Astrocyte (in vitro differentiated cells and primary cell): ENCODE data around the gene SLC9C1. TPM values are rescaled to one million over a fixed set of nuclear protein-coding genes. Genes with fewer than 3 reads are reported as not detected.

Experiments
- DNase-seq: peaks from one replicate; pipeline ENCODE4 v3.0.0-alpha.2; 2010; ENCODE audit warnings: low read depth
- FAIRE-seq: peaks from 2 replicates; lab custom pipeline; 2011; peaks lifted over from hg19 to GRCh38; lab: Jason Lieb, UNC
- H2AFZ ChIP-seq: 2 replicates; pipeline ENCODE4 v1.6.0; 2012; ENCODE audit warnings: low read depth, low read length, inconsistent platforms
- H3K27ac ChIP-seq: 2 replicates; pipeline ENCODE4 v1.5.1; 2011; ENCODE audit warnings: low read depth, low read length, inconsistent platforms
- H3K27me3 ChIP-seq: 2 replicates; pipeline ENCODE4 v1.6.0; 2011; ENCODE audit warnings: low read length, inconsistent platforms; ENCODE audit not compliant: insufficient read depth
- H3K36me3 ChIP-seq: 2 replicates; pipeline ENCODE4 v1.5.1; 2011; ENCODE audit warnings: low read length, inconsistent platforms; ENCODE audit not compliant: insufficient read depth
- H3K4me1 ChIP-seq: 2 replicates; pipeline ENCODE4 v1.5.1; 2011; ENCODE audit warnings: low read length, inconsistent platforms; ENCODE audit not compliant: insufficient read depth
- H3K4me2 ChIP-seq: 2 replicates; pipeline ENCODE4 v1.6.0; 2012; ENCODE audit warnings: low read length, inconsistent platforms
- H3K4me3 ChIP-seq: 2 replicates; pipeline ENCODE4 v1.5.1; 2011; ENCODE audit warnings: low read depth, mild to moderate bottlenecking, low read length, inconsistent platforms; ENCODE audit not compliant: insufficient read depth
- H3K79me2 ChIP-seq: 2 replicates; pipeline ENCODE4 v1.6.0; 2012; ENCODE audit warnings: mild to moderate bottlenecking, low read length, inconsistent platforms; ENCODE audit not compliant: insufficient read depth
- H3K9ac ChIP-seq: 2 replicates; pipeline ENCODE4 v1.6.0; 2012; ENCODE audit warnings: mild to moderate bottlenecking, low read length, inconsistent platforms
- H3K9me3 ChIP-seq: 2 replicates; pipeline ENCODE4 v1.5.1; 2012; ENCODE audit warnings: low read depth, mild to moderate bottlenecking, low read length, inconsistent platforms; ENCODE audit not compliant: insufficient read depth
- H4K20me1 ChIP-seq: 2 replicates; pipeline ENCODE4 v1.6.0; 2012; ENCODE audit warnings: low read length, inconsistent platforms; ENCODE audit not compliant: insufficient read depth
- H3K27ac Mint-ChIP-seq: one replicate; pipeline ENCODE4 v1.8.0; 2021; ENCODE audit warnings: mild to moderate bottlenecking, mixed read lengths; ENCODE audit not compliant: unreplicated experiment
- H3K27me3 Mint-ChIP-seq: one replicate; pipeline ENCODE4 v1.8.0; 2021; ENCODE audit warnings: low read depth, mixed read lengths; ENCODE audit not compliant: unreplicated experiment
- H3K36me3 Mint-ChIP-seq: one replicate; pipeline ENCODE4 v1.8.0; 2021; ENCODE audit warnings: low read depth, mixed read lengths; ENCODE audit not compliant: unreplicated experiment
- H3K4me1 Mint-ChIP-seq: one replicate; pipeline ENCODE4 v1.8.0; 2021; ENCODE audit warnings: low read depth, mixed read lengths; ENCODE audit not compliant: unreplicated experiment
- H3K4me3 Mint-ChIP-seq: one replicate; pipeline ENCODE4 v1.8.0; 2021; ENCODE audit warnings: mild to moderate bottlenecking, moderate library complexity, mixed read lengths; ENCODE audit not compliant: unreplicated experiment
- H3K9me3 Mint-ChIP-seq: one replicate; pipeline ENCODE4 v1.8.0; 2021; ENCODE audit warnings: mild to moderate bottlenecking, mixed read lengths; ENCODE audit not compliant: unreplicated experiment
- CTCF ChIP-seq: IDR thresholded peaks from 2 replicates; pipeline ENCODE4 v1.5.1; 2011; ENCODE audit warnings: low read depth, mild to moderate bottlenecking, inconsistent platforms, low read length, moderate library complexity; ENCODE audit not compliant: insufficient read depth
- EZH2 ChIP-seq: IDR thresholded peaks from 2 replicates; pipeline ENCODE4 v1.6.1; 2012; ENCODE audit warnings: mild to moderate bottlenecking, low read length, inconsistent platforms; ENCODE audit not compliant: insufficient read depth
- total RNA-seq: library from RNA; stranded (reverse); gene quantifications from 2 replicates; pipeline ENCODE4 v1.2.1, GENCODE V29; 2021

The SLC9C1 gene
- total RNA-seq, 1 donor from 2014 or later = not detected

GRCh38 chr3:112247900-112248299, 46.1 kb downstream of the SLC9C1 start:
- no peaks in the 10 kb centered on the region for H3K9me3 ChIP-seq
- H2AFZ ChIP-seq = no peak overlapping the region
- no peak overlapping the region for H3K4me3 Mint-ChIP-seq
- TF ChIP-seq EZH2 = no peak
- no peak for TF ChIP-seq CTCF
- H3K4me2 ChIP-seq = no peak overlapping the region
- no peaks in the 10 kb centered on the region for H3K36me3 ChIP-seq
- H3K9me3 Mint-ChIP-seq = no peaks in the 10 kb centered on the region
- no peaks in the 10 kb centered on the region for H3K36me3 Mint-ChIP-seq
- H3K9ac ChIP-seq = no peak overlapping the region
- FAIRE-seq (no peak), DNase-seq (no peak)
- H3K79me2 ChIP-seq = no peaks in the 10 kb centered on the region
- H4K20me1 ChIP-seq = no peaks in the 10 kb centered on the region
- no peaks in the 10 kb centered on the region for H3K4me1 Mint-ChIP-seq
- H3K27ac ChIP-seq = no peak overlapping the region
- H3K4me1 ChIP-seq = no peaks in the 10 kb centered on the region
- no peak overlapping the region for H3K27ac Mint-ChIP-seq
- peaks cover 3% of the 10 kb centered on the region for H3K27me3 ChIP-seq
- H3K4me3 ChIP-seq = no peak overlapping the region
- H3K27me3 Mint-ChIP-seq = no peaks in the 10 kb centered on the region

DNA sequence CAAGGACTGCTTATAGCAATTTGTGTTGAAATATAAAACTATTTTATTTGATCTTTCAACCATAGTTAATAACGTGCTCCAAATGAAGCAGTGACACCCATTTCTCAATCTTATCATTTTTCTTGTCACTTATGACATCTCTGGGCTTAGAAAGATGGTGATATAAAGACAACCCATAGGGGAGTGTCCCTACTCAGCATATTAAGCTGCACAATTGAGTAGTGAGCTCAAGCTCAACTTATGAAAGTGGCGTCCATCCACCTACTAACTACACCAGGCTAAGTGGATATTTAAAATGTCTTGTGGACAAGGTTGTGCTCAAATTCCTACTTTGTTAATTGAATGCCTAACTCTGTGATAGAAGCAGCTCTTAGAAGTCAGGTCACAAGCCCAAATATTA, 46.7 kb downstream of the SLC9C1 start:
- Histone ChIP-seq H3K9me3 (no peaks in the 10 kb centered on the region), H3K9ac (no peak overlapping the region), H2AFZ (no peak overlapping the region), H3K4me2 (no peak overlapping the region), H3K4me1 (no peaks in the 10 kb centered on the region), H4K20me1 (no peaks in the 10 kb centered on the region), H3K4me3 (no peak overlapping the region), H3K27ac (no peak overlapping the region), H3K79me2 (no peaks in the 10 kb centered on the region), H3K36me3 (no peaks in the 10 kb centered on the region), H3K27me3 (peaks cover 3% of the 10 kb centered on the region)
- H3K9me3 Mint-ChIP-seq = no peaks in the 10 kb centered on the region
- no peaks in the 10 kb centered on the region for H3K27me3 Mint-ChIP-seq
- DNase-seq (no peak), FAIRE-seq (no peak)
- no peaks in the 10 kb centered on the region for H3K4me1 Mint-ChIP-seq
- H3K36me3 Mint-ChIP-seq = no peaks in the 10 kb centered on the region
- H3K4me3 Mint-ChIP-seq = no peak overlapping the region
- TF ChIP-seq CTCF (no peak), EZH2 (no peak)
- H3K27ac Mint-ChIP-seq = no peak overlapping the region

- no peak for TF ChIP-seq EZH2
- TF ChIP-seq CTCF = no peak
- Mint-ChIP-seq H3K4me1 (no peaks in the 10 kb centered on the region), H3K4me3 (no peak overlapping the region), H3K27me3 (no peaks in the 10 kb centered on the region), H3K9me3 (peaks cover 8% of the 10 kb centered on the region), H3K27ac (no peak overlapping the region), H3K36me3 (no peaks in the 10 kb centered on the region)
- Histone ChIP-seq H3K36me3 (no peaks in the 10 kb centered on the region), H3K27me3 (no peaks in the 10 kb centered on the region), H3K27ac (no peak overlapping the region), H3K79me2 (no peaks in the 10 kb centered on the region), H3K4me2 (no peak overlapping the region), H4K20me1 (no peaks in the 10 kb centered on the region), H3K4me3 (no peak overlapping the region), H3K4me1 (no peaks in the 10 kb centered on the region), H3K9me3 (no peaks in the 10 kb centered on the region), H3K9ac (no peak overlapping the region), H2AFZ (no peak overlapping the region)
- FAIRE-seq (no peak), DNase-seq (no peak)
These were observed 60.9 kb downstream of the SLC9C1 start for GRCh38 chr3:112233083-112233482.
